ENCODE measurements around the gene SERPINB8. TPM values are rescaled to one million over a fixed set of nuclear protein-coding genes. Genes with fewer than 3 reads are reported as not detected.
A peak's percentile ranks its signal among the peaks of the same experiment; 100 is the strongest.

SERPINB8 gene
- total and polyA plus RNA-seq, 2 donors (not counting 1 experiment from before 2014, with no cell fraction given): 14.4 to 22.1 TPM

DNA sequence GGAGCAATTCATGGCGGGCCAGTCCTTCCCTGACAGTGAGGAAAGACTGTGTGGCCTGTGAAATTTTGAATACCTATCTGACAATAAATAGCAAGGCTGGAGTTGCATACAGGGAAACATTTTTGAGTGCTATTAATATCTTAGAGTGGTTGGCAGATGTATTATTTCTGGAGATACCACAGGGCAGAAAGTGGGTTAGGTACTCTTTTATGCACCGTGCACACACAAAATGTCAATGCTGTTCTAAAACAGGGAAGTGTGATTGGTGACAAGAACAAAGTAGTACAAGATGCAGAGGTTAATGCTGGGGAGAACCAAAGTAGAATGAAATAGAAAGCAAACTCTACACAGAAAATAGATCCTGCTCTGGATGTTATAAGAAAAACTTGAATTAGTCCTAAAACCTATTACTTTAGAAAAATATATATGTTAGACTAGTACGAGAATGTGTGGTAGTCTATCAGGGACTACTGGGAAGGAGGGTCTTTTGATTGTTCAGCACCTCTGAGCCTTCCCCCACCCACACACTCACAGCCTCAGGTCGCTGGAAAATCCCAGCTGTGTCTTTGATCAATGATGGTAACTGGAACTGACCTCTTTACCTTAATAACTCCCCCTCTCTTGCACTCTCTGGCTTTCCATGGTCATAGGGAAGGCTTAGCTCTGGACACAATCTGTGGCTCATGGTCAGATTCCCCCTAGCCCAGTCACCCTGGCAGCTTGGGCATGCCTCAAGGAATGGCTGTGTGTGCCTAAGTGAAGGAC is 58.2 kb downstream of the SERPINB8 start:
- Histone ChIP-seq H2AFZ (ENCODE audit: insufficient read depth, low read depth, low read length, poor library complexity, severe bottlenecking) (no peak overlapping the region), H3K4me1 (ENCODE audit: control insufficient read depth in 2 of 2, insufficient read depth in 2 of 2, low read length in 2 of 2) (peaks cover 3% of the 10 kb centered on the region in 2 donors), H3K79me2 (ENCODE audit: control insufficient read depth, insufficient read depth, low read length) (no peaks in the 10 kb centered on the region), H3K9ac (ENCODE audit: low read length) (no peak overlapping the region), H3K4me2 (replicated peaks; ENCODE audit: low read depth, low read length, poor library complexity, severe bottlenecking) (peak overlapping the region; percentile 4), H3K4me3 (ENCODE audit: control extremely low read depth in 1 of 5, extremely low read depth in 1 of 5, insufficient read depth in 1 of 5, low read depth in 2 of 5, low read length in 4 of 5) (no peak overlapping the region), H3K27me3 (replicated peaks in 1 of 4; ENCODE audit: control extremely low read depth in 1 of 4, control insufficient read depth in 3 of 4, insufficient read depth in 4 of 4, low read length in 3 of 4) (peaks cover 0 to 2% (median 0%) of the 10 kb centered on the region in 4 experiments), H3K27ac (ENCODE audit: low read length in 2 of 2) (no peak overlapping the region), H3K9me3 (ENCODE audit: control extremely low read depth in 1 of 3, control insufficient read depth in 2 of 3, insufficient read depth in 1 of 3, low read length in 2 of 3) (no peaks in the 10 kb centered on the region), H3K36me3 (replicated peaks in 1 of 2; ENCODE audit: control extremely low read depth in 1 of 2, control insufficient read depth in 1 of 2, extremely low read depth in 1 of 2, insufficient read depth in 2 of 2, low read length in 1 of 2) (no peaks in the 10 kb centered on the region), H4K20me1 (ENCODE audit: control insufficient read depth, insufficient read depth, low read length, poor library complexity, severe bottlenecking) (no peaks in the 10 kb centered on the region)
- CTCF ChIA-PET: no interaction called here
- Mint-ChIP-seq H3K9me3 (ENCODE audit: insufficient read depth) (no peaks in the 10 kb centered on the region), H3K4me1 (peaks cover 10% of the 10 kb centered on the region), H3K4me3 (no peak overlapping the region), H3K27ac (no peak overlapping the region), H3K27me3 (peaks cover 11% of the 10 kb centered on the region)
- POLR2A ChIA-PET: no interaction called here
- intact Hi-C loops (cut with micrococcal nuclease): no loop called here
- WGBS (ENCODE audit: insufficient coverage): 61% methylated on average over 2 of the region's 4 CpGs
- DNase-seq (no peak), ATAC-seq (ENCODE audit: low read depth) (no peak)
- TF ChIP-seq, protein P1, sequence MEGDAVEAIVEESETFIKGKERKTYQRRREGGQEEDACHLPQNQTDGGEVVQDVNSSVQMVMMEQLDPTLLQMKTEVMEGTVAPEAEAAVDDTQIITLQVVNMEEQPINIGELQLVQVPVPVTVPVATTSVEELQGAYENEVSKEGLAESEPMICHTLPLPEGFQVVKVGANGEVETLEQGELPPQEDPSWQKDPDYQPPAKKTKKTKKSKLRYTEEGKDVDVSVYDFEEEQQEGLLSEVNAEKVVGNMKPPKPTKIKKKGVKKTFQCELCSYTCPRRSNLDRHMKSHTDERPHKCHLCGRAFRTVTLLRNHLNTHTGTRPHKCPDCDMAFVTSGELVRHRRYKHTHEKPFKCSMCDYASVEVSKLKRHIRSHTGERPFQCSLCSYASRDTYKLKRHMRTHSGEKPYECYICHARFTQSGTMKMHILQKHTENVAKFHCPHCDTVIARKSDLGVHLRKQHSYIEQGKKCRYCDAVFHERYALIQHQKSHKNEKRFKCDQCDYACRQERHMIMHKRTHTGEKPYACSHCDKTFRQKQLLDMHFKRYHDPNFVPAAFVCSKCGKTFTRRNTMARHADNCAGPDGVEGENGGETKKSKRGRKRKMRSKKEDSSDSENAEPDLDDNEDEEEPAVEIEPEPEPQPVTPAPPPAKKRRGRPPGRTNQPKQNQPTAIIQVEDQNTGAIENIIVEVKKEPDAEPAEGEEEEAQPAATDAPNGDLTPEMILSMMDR (IDR thresholded peaks at IDR 0.05): no peak
- TF ChIP-seq EZH2 (IDR thresholded peaks at IDR 0.05; ENCODE audit: borderline replicate concordance, insufficient read depth, low read depth, low read length, poor library complexity, severe bottlenecking): no peak

DNA sequence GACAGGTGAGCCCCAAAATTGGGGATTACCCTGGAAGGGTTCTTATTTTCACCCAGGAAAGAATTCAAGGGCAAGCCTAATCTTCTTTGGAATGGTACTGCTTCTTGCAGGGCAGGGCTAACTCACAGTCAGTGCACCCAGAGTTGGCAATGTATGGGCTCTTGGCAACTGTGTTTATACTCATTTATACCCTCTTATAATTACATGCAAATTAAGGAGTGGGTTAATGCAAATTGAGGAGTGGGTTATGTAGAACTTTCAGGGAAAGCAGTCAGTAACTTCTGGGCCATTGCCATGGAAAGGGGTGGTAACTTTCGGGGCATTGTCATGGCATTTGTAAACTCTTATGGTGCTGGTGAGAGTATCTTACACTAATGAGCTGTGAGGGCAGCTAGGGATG is 59.2 kb downstream of the SERPINB8 start:
- peaks cover 10% of the 10 kb centered on the region for H3K4me1 Mint-ChIP-seq

More for the DNA sequence above, 59.2 kb downstream of the SERPINB8 start:
- no peak overlapping the region for H3K9ac ChIP-seq (ENCODE audit: low read length)
- intact Hi-C loops (cut with micrococcal nuclease): no loop called here
- DNase-seq (no peak), ATAC-seq (ENCODE audit: low read depth) (no peak)
- 87% methylated on average over 1 of the region's 1 CpG for WGBS (ENCODE audit: insufficient coverage)
- no peak overlapping the region for H3K4me2 ChIP-seq (replicated peaks; ENCODE audit: low read depth, low read length, poor library complexity, severe bottlenecking)
- H3K27ac Mint-ChIP-seq: no peak overlapping the region
- H3K4me1 ChIP-seq (ENCODE audit: control insufficient read depth in 2 of 2, insufficient read depth in 2 of 2, low read length in 2 of 2): peaks cover 3% of the 10 kb centered on the region in 2 donors
- no peak overlapping the region for H3K4me3 Mint-ChIP-seq
- H3K36me3 ChIP-seq (replicated peaks in 1 of 2; ENCODE audit: control extremely low read depth in 1 of 2, control insufficient read depth in 1 of 2, extremely low read depth in 1 of 2, insufficient read depth in 2 of 2, low read length in 1 of 2): no peaks in the 10 kb centered on the region
- H3K79me2 ChIP-seq (ENCODE audit: control insufficient read depth, insufficient read depth, low read length): no peaks in the 10 kb centered on the region
- TF ChIP-seq, protein P1 (IDR thresholded peaks at IDR 0.05): no peak
- no peak for TF ChIP-seq EZH2 (IDR thresholded peaks at IDR 0.05; ENCODE audit: borderline replicate concordance, insufficient read depth, low read depth, low read length, poor library complexity, severe bottlenecking)
- H2AFZ ChIP-seq (ENCODE audit: insufficient read depth, low read depth, low read length, poor library complexity, severe bottlenecking): no peak overlapping the region
- ChIA-PET POLR2A (no interaction called here), CTCF (no interaction called here)
- H3K27me3 Mint-ChIP-seq: peaks cover 11% of the 10 kb centered on the region
- no peaks in the 10 kb centered on the region for H3K9me3 ChIP-seq (ENCODE audit: control extremely low read depth in 1 of 3, control insufficient read depth in 2 of 3, insufficient read depth in 1 of 3, low read length in 2 of 3)
- no peak overlapping the region for H3K4me3 ChIP-seq (ENCODE audit: control extremely low read depth in 1 of 5, extremely low read depth in 1 of 5, insufficient read depth in 1 of 5, low read depth in 2 of 5, low read length in 4 of 5)
- H3K27me3 ChIP-seq (replicated peaks in 1 of 4; ENCODE audit: control extremely low read depth in 1 of 4, control insufficient read depth in 3 of 4, insufficient read depth in 4 of 4, low read length in 3 of 4): peaks cover 0 to 2% (median 0%) of the 10 kb centered on the region in 4 experiments
- no peaks in the 10 kb centered on the region for H4K20me1 ChIP-seq (ENCODE audit: control insufficient read depth, insufficient read depth, low read length, poor library complexity, severe bottlenecking)
- H3K9me3 Mint-ChIP-seq (ENCODE audit: insufficient read depth): no peaks in the 10 kb centered on the region
- H3K27ac ChIP-seq (ENCODE audit: low read length in 2 of 2): no peak overlapping the region
